ENCODE measurements around the gene SARM1.

SARM1 gene

DNA sequence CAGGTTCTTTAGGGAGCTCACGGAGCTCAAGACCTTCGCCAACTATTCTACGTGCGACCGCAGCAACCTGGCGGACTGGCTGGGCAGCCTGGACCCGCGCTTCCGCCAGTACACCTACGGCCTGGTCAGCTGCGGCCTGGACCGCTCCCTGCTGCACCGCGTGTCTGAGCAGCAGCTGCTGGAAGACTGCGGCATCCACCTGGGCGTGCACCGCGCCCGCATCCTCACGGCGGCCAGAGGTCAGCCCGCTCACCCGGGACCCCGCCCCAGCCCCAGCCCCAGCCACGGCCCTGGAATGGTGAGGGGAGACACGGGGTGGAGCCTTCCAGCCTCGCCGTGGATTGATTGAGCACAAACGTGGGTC, 13.5 kb downstream of the SARM1 start:
- peak overlapping the region; percentile 68 for H3K4me3 ChIP-seq (ENCODE audit: low read depth, low read length)
- peak; percentile 37 for DNase-seq (ENCODE audit: low read depth)
- TF ChIP-seq, protein P1, sequence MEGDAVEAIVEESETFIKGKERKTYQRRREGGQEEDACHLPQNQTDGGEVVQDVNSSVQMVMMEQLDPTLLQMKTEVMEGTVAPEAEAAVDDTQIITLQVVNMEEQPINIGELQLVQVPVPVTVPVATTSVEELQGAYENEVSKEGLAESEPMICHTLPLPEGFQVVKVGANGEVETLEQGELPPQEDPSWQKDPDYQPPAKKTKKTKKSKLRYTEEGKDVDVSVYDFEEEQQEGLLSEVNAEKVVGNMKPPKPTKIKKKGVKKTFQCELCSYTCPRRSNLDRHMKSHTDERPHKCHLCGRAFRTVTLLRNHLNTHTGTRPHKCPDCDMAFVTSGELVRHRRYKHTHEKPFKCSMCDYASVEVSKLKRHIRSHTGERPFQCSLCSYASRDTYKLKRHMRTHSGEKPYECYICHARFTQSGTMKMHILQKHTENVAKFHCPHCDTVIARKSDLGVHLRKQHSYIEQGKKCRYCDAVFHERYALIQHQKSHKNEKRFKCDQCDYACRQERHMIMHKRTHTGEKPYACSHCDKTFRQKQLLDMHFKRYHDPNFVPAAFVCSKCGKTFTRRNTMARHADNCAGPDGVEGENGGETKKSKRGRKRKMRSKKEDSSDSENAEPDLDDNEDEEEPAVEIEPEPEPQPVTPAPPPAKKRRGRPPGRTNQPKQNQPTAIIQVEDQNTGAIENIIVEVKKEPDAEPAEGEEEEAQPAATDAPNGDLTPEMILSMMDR (IDR thresholded peaks at IDR 0.05; ENCODE audit: control insufficient read depth, extremely low read depth, insufficient read depth) = no peak

DNA sequence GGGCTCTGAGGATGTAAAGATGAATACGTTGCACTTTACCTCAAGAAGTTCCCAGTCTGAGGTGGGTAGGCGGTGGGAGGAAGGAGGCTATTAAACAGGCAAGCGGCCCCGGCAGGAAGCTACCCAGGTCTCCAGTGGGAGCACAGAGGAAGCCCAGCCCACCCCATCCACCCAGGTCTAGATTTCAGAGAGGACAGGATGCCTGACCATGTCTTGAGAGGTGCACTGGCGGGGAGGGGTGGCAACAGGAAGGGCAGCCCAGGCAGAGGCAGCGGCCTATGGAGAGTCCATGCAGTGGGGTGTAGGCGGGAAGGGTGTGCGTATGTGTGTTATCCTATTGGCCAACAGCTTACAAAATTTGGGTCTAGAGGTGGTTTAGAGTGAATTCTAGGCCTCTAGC, 13.9 kb downstream of the SARM1 start:
- TF ChIP-seq, protein P1 (IDR thresholded peaks at IDR 0.05; ENCODE audit: control insufficient read depth, extremely low read depth, insufficient read depth) = no peak
- H3K4me3 ChIP-seq (ENCODE audit: low read depth, low read length) = peak overlapping the region; percentile 68
- no peak for DNase-seq (ENCODE audit: low read depth)

DNA sequence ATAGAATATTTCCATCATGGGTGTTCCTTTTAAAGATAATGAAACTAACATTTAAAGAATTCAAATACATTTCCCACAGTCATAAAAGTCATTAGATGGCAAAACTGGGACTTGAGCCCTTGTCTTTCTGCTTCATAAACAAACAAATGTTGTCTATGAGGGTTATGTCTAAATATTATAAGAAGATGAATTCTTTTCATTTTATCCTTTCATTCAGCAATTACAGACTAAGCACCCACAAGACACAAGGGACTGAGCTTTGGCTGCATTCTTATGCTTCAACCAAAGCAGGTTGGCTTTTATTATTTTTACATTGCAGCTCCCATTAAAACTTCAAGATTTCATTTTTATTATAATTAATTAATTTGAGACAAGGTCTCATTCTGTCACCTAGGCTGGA, 14.9 kb downstream of the SARM1 start:
- no peak for DNase-seq (ENCODE audit: low read depth)
- TF ChIP-seq, protein P1 (IDR thresholded peaks at IDR 0.05; ENCODE audit: control insufficient read depth, extremely low read depth, insufficient read depth) = no peak
- H3K4me3 ChIP-seq (ENCODE audit: low read depth, low read length) = no peak overlapping the region

DNA sequence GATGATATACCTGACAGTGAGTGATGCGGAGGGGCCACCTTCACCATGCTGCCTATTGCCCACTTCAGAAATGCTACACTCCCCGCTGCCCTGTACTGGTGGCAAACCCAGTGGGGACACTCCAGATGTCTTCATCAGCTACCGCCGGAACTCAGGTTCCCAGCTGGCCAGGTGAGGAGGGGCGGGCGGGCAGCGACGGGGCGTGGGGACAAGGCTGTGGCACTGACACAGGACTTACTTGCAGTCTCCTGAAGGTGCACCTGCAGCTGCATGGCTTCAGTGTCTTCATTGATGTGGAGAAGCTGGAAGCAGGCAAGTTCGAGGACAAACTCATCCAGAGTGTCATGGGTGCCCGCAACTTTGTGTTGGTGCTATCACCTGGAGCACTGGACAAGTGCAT, 16.6 kb downstream of the SARM1 start:
- TF ChIP-seq, protein P1 (IDR thresholded peaks at IDR 0.05; ENCODE audit: control insufficient read depth, extremely low read depth, insufficient read depth) = no peak
- no peak overlapping the region for H3K4me3 ChIP-seq (ENCODE audit: low read depth, low read length)
- DNase-seq (ENCODE audit: low read depth) = no peak

DNA sequence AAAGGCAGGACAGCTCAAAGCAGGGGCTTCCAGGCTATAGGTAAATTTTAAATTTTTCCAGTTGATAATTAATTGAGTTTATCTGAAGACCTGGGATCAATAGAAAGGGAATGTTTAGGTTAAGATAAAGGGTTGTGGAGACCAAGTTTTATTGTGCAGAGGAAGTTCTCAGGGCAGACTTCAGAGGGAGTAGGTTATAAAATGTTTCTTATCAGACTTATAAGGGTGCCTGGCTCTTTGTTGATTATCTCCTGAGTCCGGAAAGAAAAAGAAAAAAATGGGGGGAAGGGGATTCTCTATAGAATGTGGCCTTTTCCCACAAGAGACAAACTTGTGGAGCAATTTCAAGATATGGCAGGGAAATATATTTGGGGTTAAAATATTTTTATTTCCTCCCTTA, 18.6 kb downstream of the SARM1 start:
- DNase-seq (ENCODE audit: low read depth) = no peak
- TF ChIP-seq, protein P1 (IDR thresholded peaks at IDR 0.05; ENCODE audit: control insufficient read depth, extremely low read depth, insufficient read depth) = no peak
- H3K4me3 ChIP-seq (ENCODE audit: low read depth, low read length) = no peak overlapping the region

DNA sequence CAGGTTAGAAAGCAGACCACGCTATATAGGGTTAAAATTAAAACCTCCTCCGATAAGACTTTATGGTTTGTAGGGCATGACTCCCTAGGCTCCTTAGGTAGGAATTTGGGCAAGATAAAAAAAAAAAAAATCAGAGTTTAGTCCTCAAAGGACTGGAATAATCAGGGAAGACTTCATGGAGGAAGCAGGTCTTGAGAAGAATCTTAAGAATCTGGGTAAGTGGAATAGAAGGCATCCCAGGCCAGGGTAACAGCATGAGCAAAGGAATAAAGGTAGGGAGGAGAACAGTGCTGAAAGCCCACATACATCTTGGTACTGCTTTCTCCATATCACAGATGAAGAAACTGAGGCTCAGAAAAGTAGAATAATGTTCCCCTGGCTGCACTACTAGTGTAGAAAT, 19.1 kb downstream of the SARM1 start:
- no peak for DNase-seq (ENCODE audit: low read depth)
- H3K4me3 ChIP-seq (ENCODE audit: low read depth, low read length) = no peak overlapping the region
- TF ChIP-seq, protein P1 (IDR thresholded peaks at IDR 0.05; ENCODE audit: control insufficient read depth, extremely low read depth, insufficient read depth) = no peak

DNA sequence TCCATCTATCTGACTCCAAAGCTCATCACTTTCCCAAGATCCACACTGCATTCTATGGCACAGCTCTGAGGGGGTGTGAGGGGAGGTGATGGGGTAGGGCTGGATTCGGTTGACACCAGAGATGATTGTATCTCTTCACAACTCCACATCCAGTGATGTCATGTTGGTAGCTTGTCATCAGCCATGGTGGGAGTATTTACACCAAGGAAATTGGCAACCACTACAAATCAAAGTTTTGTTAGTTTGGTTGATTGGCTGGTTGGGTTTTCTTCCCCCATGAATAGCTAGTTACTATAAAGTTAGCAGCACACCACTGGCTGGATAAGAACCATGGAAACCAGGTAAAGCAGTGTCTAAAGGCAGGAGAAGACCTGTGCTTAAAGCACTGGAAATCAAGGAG, 19.5 kb downstream of the SARM1 start:
- no peak overlapping the region for H3K4me3 ChIP-seq (ENCODE audit: low read depth, low read length)
- TF ChIP-seq, protein P1 (IDR thresholded peaks at IDR 0.05; ENCODE audit: control insufficient read depth, extremely low read depth, insufficient read depth) = no peak
- no peak for DNase-seq (ENCODE audit: low read depth)
